GM19455 (cell line): ENCODE measurements around the gene TMPRSS2.

Experiments
- ATAC-seq: cut with Tn5 transposase; IDR thresholded peaks from one replicate; pipeline ENCODE4 v1.9.1; 2021; ENCODE audit not compliant: unreplicated experiment

TMPRSS2 gene

GRCh38 chr21:41451753-41452676 is 55.9 kb downstream of the TMPRSS2 start:
- no peak for ATAC-seq

- no peak for ATAC-seq
Measured at GRCh38 chr21:41449613-41450012, 58.3 kb downstream of the TMPRSS2 start.

- no peak for ATAC-seq
Measured at GRCh38 chr21:41447356-41447755, 60.6 kb downstream of the TMPRSS2 start.

- no peak for ATAC-seq
Measured at GRCh38 chr21:41446586-41446985, 61.4 kb downstream of the TMPRSS2 start.

GRCh38 chr21:41445465-41445862 is 62.5 kb downstream of the TMPRSS2 start:
- ATAC-seq, result no peak

- no peak for ATAC-seq
Measured at GRCh38 chr21:41444703-41445464, 63.1 kb downstream of the TMPRSS2 start.

GRCh38 chr21:41443562-41443961 is 64.4 kb downstream of the TMPRSS2 start:
- no peak for ATAC-seq

- no peak for ATAC-seq
Measured at GRCh38 chr21:41442481-41443186, 65.3 kb downstream of the TMPRSS2 start.

GRCh38 chr21:41441546-41441945 is 66.4 kb downstream of the TMPRSS2 start:
- ATAC-seq, result no peak

- ATAC-seq, result no peak
Measured at GRCh38 chr21:41439248-41439647, 68.7 kb downstream of the TMPRSS2 start.

- no peak for ATAC-seq
Measured at GRCh38 chr21:41438425-41439113, 69.4 kb downstream of the TMPRSS2 start.

- ATAC-seq, result no peak
Measured at GRCh38 chr21:41437729-41438128, 70.2 kb downstream of the TMPRSS2 start.

- no peak for ATAC-seq
Measured at GRCh38 chr21:41435706-41436105, 72.3 kb downstream of the TMPRSS2 start.

GRCh38 chr21:41433566-41433965 is 74.4 kb downstream of the TMPRSS2 start:
- ATAC-seq, result no peak

- no peak for ATAC-seq
Measured at GRCh38 chr21:41432562-41433460, 75.1 kb downstream of the TMPRSS2 start.

- peak; percentile 50 for ATAC-seq
Measured at GRCh38 chr21:41431788-41432548, 76.0 kb downstream of the TMPRSS2 start.

GRCh38 chr21:41429925-41430491 is 78.0 kb downstream of the TMPRSS2 start:
- no peak for ATAC-seq

GRCh38 chr21:41429305-41429704 is 78.7 kb downstream of the TMPRSS2 start:
- ATAC-seq, result no peak

GRCh38 chr21:41428847-41429246 is 79.1 kb downstream of the TMPRSS2 start:
- no peak for ATAC-seq
